Hematopoietic multipotent progenitor cell treated with erythropoietin and hydrocortisone succinate and interleukin-3 and kit ligand, for 4 days (in vitro differentiated cells): ENCODE data around the gene AKAP5.

ENCODE experiments used
- DNase-seq: peaks from one replicate; pipeline ENCODE4 v3.0.0-alpha.2; 2015

The AKAP5 gene

DNA sequence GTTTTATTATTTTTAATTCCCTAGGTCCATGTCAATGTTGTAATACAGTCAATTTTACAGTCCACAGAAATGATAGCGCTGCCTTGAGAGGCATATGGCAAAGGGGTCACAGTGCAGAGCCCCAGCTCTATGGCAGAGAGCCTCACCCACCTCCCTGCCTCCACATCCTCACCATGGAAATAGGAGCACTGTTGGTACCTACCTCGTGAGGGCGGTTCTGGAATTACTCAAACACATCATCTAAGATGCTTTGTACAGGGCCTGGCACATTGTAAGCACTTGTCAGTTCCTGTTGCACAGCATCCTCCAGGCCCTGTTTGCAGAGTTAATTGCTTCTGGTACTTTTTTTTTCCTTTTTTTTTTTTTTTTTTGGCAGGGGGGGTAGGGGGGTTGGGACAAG lies 4.1 kb upstream of the AKAP5 start:
- DNase-seq = no peak

DNA sequence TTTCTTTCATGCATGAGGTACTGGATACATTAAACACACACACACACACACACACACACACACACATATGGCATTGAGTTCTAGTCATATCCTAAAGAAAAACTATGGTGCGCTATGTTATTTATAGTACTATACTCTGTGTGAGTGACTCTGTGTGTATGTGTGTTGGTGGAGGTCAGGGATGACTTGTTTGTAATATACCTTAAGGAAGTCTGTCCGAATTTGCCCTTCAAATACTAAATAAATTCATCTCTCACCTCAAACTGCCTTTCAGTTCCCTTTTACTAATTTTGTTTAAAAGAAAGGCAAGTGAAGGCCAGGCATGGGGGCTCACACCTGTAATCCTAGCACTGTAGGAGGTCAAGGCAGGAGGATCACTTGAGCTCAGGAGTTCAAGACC lies 2.1 kb upstream of the AKAP5 start:
- DNase-seq = no peak

DNA sequence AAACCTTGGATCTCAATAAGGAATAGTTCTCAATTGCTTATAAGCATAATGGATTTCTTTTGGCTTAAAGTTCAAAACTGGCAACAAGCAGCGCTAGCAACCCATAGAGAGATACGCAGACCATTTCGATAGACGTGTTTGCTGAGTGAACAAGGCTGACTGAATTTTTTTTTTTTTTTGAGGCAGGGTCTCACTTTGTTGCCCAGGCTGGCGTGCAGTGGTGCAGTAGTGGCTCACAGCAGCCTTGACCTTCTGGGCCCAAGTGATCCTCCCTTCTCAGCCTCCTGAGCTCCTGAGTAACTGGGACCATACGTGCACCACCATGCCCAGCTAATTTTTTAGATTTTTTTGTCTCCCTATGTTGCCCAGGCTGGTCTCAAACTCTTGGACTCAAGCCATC lies 1.4 kb upstream of the AKAP5 start:
- no peak for DNase-seq

DNA sequence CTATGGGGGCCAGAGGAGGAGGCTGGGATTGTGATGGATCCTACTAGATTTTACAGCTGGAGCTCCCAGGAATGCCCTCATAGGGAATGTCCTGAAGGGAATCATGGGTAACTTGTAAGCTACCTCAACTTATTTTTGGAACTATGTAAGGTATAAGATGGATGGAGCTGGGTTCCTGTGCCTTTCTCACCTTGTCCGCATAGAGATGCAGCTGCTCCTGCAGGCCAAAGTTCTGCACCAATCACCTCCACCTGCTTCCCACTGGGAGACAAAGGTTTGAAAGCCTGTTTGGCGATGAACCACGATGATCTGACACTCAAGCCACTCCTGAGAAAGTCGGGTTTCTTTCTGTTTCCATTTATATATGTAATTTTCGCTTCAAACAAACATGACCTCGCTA lies 648 bp upstream of the AKAP5 start:
- DNase-seq = no peak

DNA sequence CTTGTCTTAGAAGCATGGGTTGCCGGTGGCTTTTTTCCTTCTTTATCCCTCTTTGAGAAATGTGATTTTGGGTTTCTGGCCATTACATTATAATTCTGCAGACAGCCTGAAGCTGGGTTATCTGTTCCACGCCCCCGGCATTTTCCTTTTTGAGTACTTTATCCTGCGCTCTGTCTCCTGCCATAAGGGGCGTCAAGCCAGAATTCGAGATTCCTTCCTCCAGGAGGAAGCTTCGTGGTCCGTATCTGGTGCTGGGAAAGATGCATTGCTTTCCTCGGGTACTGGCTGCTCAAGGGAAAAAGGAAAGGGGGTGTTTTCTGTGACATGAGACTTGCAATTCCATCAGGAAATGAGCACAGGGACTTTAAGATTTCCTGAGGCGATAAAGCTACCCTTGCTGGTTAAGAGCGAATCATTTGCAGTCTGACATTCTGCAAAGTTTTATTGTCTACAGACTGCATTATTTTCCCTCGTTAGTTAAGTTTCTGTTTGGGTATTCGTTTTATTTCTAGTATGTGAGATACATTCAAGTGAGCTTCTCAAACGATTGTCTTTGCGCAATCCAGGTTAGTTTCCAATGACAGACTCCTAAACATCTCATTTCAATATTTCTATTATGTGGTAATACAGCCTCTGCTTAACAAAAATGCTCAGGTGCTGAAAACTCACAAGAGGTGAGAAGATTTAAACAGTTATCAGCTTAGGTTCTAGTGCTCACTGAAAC lies 694 bp downstream of the AKAP5 start:
- peak; percentile 36 for DNase-seq

DNA sequence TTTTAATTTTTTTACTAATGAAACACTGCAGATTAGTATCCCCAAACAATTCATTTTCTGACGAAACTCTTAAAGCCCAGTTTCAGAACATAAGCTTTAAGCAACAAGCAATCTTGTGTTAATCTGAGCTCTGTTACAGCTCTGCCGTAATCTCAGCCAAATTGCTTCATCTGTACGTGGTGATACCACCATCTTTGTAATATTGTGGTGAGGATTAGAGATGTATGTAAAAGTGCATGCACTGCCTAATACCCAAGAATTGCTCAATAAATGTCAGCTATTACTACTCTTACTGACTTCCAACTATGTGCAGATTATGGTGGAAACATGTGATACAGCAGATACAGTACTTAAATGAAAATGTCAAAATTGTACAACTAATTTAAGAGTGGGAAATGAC lies 1.8 kb downstream of the AKAP5 start:
- DNase-seq = peak; percentile 72

DNA sequence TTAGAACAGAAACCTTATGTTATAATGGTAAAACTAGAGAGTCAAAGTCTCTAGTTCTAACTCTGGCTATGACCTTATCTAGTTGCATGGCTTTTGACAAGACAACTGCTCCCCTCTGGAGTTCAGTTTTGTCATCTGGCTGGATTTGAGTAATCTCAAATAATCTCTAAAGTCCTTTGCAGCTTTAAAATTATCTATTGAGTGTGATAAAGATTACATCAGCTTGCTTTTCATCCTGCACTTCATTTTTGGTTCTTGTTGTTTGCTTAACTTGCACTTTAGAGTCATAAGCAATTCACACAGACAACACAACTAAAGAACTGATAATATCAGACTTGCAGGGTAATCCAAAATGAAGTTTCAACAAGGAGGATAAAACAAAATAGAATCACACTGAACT lies 2.3 kb downstream of the AKAP5 start:
- no peak for DNase-seq

DNA sequence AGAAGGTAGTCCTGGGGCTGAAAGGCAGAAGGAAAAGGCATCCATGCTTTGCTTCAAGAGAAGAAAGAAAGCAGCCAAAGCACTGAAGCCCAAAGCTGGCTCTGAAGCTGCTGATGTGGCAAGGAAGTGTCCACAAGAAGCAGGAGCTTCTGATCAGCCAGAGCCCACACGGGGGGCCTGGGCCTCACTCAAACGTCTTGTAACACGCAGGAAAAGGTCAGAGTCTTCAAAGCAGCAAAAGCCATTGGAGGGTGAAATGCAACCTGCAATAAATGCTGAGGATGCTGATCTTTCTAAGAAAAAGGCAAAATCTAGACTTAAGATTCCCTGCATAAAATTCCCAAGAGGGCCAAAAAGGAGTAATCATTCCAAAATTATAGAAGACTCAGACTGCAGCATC lies 3.2 kb downstream of the AKAP5 start:
- no peak for DNase-seq

DNA sequence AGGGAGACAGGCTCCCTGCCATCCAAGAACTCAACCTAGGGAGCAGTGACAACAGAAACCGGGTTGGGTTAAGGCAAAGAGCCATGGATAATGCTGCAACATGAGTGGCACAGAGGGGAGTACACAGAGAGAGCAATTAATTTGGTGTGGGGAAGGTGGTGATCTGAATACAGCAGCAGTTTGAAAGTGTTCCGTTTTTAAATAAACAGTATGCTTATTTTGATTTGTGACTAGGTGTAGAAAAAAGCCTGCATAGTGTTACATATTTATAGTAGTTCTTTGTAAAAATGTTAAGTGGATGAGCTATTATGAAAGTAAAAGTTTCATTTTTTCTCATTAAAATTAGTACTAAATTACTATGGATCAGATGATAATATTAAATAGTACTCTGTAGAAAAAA lies 8.7 kb downstream of the AKAP5 start:
- no peak for DNase-seq

DNA sequence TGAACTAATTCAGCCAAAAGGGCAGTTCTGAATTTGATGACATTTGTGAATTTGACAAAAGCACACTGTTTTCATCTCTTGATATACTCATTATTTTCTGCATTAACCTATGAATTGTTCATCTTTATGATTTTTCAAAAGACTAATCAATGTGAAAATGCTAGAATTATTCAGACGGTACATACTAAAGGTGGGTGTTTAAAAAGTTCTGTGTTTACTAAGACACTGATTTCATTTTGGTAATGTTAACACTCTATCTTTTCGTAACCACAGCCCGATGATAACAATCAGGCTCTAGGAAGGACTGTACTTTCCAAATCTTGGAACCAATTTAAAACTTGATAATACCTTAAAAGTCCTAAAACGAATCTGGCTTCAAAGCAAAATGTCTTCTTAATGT lies 9.4 kb downstream of the AKAP5 start:
- no peak for DNase-seq

DNA sequence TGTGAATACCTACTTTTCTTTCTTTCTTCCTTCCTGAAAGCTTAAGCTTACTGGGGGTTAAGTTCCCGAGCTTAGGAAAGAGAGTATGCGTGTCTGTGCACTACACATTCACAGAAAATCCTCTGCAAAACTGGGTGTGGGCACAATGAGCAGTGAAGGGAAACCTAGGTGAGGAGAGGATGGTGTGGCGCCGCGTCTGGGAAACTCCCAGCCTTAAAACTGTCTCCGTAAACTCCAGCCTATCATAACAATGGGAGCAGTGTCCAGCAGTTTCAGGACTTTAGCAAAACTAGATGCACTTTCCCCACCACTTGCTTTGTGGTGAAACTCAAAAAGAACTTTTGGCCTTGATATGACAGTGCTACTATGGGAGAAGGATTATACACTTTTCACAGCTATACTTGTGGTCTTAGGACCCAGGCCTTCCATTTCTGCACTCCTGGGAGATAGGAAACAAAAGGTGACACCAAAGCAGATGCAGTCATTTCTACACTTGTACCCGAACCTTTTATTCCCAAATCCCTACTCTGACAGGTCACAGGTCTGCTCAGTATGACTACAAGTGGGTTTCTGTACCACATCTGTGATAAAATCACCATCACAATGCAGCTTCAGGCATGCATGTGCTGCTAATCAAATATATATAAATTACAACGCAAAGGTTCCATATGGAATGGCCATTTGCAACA lies 10.4 kb downstream of the AKAP5 start:
- no peak for DNase-seq

DNA sequence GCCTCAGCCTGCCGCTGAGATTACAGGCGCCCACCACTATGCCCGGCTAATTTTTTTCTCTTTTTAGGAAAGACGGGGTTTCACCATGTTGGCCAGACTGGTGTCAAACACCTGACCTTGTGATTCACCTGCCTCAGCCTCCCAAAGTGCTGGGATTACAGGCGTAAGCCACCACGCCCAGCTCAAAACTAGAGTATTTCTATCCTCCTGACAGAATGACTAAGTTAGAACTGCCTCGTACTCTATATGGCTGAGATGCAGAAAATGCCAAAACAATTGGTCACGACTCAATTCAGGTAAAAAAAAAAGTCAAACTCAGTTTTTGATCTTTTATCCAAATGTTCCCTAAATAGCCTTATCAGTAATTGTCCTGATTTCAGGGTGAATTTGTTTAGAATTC lies 11.1 kb downstream of the AKAP5 start:
- DNase-seq = no peak

DNA sequence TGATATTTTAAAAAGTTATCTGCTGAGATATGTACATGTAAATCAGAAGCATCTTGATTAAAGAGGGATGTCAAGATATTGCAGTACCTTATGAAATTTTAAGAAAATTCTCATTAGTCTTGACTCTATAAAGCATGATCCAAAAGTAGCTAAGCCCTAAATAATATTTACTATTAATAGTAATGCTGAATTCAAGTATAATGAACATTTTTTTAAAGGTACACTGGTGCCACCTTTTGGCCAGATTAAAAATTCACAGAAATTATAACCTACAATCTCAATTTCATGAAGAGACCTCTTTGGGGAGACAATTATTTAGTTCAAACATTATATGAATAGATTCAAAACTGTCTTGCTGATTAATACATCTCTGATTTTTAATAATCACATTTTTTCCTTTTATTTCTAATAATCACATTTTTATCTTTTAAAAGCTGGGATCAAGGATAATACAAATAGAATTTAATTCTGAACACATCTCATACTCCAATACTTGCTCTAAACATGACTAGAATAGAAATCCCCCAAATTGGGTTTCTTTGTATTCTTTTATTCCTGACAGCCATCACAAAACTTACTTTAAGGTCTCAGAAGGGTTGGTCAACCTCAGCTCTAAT lies 13.4 kb downstream of the AKAP5 start:
- DNase-seq = peak; percentile 72

DNA sequence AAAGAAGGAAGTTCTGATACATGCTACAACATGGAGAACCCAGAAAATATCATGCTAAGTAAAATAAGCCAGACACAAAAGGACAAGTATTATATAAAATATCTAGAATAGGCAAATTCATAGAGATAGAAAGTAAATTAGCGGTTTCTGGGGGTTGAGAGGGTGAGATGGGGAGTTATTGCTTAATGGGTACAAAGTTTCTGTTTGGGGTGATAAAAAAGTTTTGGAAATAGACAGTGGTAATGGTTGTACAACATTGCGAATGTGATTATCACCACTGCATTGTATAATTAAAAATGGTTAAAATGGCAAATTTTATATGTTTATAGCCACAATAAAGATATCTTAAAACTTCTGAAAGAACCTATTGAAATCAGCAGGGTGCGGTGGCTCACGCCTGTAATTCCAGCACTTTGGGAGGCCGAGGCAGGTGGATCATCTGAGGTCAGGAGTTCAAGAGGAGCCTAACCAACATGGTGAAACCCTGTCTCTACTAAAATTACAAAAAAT lies 23.3 kb downstream of the AKAP5 start:
- no peak for DNase-seq

DNA sequence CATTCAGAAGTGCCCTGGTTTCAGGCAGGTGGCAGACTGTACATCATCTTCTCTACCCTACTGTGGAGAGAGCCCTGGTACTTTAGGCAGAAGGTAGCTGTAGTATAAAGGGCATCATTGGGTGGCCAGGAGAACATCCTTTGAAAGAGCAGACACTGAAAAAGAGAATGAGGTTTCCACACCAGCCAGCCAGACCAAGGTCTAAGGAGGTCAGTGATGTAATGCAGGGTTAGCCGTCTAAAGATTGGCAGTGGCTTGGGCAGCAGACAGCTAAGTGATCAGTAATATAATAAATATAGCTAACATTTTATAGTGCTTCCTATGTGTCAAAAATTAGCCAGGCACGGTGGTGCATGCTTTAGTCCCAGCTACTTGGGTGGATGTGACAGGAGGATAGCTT lies 26.3 kb downstream of the AKAP5 start:
- DNase-seq = no peak

DNA sequence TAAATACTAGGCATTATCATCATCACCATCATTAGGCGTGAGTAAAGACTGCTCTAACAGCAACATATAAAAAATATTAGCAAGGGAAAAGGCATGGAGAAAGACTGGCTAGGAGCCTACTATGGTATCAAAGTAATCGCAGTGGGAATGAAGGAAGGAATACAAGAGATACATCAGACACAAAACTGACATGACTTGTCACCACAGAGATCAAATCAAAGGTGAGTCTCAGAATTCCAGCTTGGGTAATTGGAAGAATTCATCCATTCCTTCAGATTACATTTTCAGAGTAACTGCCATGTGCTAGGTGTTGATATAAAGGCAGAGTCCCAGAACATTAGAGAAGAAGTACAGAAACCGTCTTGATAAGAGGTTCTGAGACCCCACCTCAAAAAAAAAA lies 28.2 kb downstream of the AKAP5 start:
- DNase-seq = no peak

DNA sequence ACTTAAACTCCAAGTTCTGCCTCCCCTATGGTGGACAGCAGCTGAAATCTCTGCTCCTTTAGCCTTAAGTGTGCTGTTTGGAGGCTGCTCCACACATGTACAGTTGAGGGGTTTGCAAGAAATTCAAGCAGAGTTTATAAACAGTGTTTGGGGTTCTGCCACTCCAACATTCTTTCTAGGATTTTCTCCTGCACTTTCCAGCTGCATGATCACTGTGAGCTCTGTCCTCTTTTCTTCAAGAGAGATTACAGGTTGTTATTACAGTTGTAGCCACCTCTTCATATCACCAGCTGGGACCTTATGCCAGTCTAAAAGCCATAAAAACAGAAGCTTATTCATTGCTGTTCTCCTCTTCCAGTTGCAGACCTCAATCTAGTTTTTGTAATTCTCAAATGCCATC lies 30.0 kb downstream of the AKAP5 start:
- DNase-seq = no peak

DNA sequence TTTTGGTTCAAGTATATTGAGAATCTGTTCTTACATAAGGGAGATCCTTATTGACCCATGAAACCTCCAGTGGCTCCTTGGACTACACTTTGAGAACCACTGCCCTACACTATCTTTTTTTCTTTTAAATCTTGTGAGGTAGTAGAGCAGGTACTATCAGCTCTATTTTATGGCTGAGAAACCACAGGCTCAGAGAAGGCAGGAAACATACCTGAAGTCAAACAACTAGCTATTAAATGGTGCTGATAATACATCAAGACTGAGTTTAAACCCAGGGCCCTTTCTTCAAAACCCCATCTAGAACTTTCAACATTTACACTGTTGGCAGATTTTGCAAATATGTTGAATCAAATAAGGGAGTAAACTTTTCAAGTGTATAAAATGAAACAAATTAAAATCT lies 31.5 kb downstream of the AKAP5 start:
- DNase-seq = no peak

DNA sequence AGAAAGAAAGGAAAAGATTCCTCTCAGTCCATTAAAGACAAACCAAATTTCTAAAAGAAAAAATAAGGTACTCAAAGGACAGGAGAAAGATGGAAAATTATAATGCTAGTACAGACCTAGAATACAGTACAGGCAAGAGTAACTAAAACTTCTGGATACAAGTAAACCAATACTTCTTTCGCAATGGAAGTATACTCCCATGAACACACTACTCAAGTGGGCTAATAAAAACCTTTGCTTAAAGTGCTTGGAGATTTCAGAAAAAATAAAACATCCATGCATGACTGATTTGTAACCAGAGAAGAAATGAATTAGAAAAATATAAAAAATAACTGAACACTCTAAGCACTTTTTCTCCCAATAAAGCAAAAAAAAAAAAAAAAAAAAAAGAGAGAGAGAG lies 34.8 kb downstream of the AKAP5 start:
- DNase-seq = no peak

DNA sequence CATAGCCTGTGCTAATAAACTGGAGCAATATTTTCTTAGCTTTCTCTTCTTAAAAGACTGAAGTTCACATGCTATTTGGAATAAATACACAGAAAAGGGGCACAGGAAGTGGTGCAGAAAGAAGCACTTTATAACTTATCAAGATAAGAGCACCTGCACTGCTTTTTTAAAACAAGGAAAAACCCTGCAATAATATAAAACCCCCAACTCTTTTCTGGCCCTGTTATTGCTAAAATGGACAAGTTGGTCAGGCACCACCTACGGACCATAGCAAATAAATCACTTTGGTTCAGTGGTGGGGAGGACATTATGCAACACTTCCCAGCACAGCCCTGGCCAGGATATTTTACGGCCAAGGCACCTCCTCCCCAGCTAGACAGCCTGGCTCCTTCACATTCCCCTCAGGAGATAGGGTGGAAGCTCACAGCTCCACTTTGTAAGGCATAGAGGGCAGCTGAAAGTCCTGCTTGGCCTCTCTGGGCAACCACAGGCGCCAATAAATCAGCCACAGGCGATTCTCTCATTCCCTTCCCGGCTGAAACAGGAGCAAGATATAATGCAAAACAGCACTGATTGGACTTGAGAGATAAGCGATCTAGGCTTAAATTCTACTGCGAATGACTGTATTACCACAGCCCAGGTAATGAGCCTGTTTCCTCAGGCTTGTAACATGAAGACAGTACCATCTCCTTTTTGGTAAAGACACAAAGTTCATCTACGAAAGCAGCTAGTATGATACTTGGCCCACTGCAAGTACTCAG lies 36.3 kb downstream of the AKAP5 start:
- no peak for DNase-seq

DNA sequence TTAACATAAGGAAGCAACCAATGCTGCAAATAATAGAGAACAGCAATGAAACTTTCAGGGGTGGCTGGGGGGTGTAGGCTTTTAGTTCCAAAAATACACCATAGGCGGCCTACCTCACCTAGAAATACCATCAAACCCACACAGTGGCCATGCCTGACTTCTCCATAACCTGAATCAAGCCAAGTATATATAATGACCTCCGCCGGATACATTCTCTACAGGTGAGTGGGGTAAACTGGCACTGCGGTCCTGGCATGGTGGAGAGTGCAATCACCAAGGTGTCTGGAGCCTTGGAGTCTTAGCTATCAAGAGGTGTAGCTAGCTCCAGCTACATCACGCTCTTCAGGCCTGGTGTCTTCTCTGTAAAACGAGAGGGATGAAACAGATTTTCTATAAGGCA lies 37.2 kb downstream of the AKAP5 start:
- no peak for DNase-seq

DNA sequence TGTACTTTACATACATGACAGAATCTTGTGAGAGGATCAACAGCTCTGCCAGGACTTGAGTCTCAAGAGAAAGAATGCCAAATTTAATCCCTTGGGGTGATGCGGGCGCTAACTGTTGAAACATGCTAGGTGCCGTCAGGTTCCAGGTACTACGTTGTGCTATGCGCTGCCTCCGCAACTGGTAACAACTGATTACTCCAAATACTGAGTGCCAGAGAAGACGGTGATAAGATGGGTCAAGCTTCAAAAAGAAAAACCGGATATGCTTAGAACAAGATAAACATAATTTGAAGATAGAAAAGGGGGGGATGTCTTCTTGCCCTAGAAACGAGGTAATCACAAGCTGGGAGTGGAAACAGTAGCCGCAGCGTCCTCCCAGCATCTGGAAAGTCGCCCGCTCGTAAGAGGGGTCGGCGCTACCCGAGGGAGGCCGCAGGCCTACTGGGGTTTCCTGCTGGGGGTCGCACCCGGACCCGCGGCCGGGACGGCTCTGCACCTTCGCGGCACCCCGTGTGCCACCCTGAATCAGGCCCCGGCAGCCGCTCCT lies 37.7 kb downstream of the AKAP5 start:
- DNase-seq = peak; percentile 77
